Activated T-cell treated with anti-CD3 and anti-CD28 coated beads for 1 hour (primary cell): ENCODE data around the gene MCM3.

Experiments used
- DNase-seq: peaks from one replicate; pipeline ENCODE4 v3.0.0-alpha.2; 2020; ENCODE audit warnings: low read depth

Gene MCM3

DNA sequence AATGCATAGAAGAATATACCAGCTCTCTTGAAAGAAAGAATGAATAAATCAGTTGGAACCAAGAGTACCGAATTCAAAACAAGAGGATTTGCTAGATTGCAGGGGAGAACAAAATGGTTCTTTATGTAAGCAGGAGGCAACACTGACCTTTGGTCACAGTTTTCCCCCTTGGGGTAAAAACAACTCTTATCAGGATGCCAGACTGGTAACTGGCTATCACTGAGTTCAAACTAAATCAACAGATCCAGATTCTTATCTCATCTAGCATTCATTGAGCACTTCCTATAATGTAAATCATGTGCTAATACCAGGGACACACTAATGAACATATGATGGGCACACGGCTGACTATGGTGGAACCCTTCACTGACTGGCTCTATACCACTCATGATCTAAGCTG lies 35.5 kb downstream of the MCM3 start:
- no peak for DNase-seq

- DNase-seq = no peak
These were observed 39.1 kb downstream of the MCM3 start for GRCh38 chr6:52245425-52245824.

DNA sequence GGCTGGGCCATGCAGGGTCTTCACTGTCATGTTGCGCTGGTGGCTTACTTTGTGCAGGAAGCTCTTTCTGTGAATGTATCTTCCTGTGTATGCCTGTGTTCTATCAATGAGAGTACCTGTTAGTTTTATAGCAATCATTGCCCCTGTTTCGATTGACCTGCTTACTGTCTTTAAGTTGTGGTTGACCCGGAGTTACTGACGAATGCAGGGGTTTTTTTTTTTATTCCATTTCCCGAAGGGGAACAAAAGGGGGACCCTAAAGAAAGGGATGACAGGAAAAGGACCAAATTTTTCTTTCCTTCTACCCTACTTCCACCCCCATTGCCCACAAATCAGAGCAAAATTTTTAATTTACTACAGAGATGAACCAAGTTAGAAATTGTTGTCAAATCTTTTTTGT lies 40.1 kb downstream of the MCM3 start, which contains the start of gene IL17F:
IL17F (minus strand) TSS at position 101 of the 400 bp plus-strand sequence; CDS start at position 30, 71 bp downstream.
- DNase-seq = no peak

GRCh38 chr6:52243282-52243893 lies 41.2 kb downstream of the MCM3 start:
- no peak for DNase-seq

GRCh38 chr6:52241819-52242218 lies 42.7 kb downstream of the MCM3 start:
- no peak for DNase-seq

DNA sequence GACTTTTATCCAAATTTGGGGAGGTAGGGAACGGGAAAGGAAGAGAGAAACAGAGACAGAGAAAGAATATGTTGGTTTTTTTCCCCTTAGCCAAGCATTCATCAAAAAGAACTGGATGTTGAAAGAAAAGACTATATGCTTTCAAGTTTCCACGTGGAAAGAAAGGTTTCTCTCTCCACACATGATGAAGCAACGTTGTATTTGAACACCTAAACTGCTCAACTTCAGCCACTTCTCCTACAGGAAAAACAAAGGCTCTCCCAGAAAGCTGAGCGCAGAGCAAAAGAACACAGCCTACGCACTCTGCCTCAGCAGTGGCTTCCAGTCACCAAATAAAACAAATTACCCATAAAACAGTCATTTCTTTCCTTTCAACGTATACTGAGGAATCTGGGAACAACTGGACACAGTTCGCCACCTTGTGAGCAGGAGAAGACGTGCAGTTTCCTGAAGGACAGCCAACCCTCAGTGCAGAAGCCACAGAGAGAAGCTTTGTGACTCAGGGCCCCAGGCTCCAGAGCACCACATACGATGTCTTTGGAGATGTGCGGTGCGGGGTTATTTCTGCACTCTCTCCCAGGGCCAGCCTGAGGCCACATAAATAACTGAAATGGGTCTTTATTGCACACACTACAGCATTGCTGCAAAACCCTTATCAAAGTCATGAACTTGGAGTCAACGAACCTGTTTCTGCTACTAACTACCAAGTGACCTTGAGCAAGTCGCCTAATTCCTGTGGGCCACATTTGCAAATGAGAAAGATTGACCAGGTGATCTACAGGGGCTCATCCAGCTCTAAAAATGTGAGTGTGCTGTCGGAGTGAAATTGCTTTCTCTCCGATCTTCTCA lies 50.3 kb downstream of the MCM3 start:
- no peak for DNase-seq

DNA sequence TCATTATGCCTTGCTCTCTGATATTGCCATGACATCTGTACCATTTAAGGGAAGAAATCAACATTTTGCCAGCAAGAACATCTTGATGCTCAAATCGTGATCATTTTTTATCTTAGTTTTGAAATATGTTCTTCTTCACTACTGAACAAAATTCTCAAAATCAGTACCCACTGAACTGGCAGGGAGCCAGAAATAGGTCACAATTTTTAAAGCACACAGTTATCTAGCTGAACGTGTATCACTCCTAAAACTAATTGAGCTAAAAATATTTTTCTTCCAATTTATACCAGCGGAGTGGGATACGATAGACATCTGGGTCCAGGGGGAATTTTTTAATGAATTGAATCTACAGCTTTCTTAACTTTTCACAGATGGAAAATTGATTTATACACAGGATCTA lies 51.5 kb downstream of the MCM3 start:
- DNase-seq = no peak

DNA sequence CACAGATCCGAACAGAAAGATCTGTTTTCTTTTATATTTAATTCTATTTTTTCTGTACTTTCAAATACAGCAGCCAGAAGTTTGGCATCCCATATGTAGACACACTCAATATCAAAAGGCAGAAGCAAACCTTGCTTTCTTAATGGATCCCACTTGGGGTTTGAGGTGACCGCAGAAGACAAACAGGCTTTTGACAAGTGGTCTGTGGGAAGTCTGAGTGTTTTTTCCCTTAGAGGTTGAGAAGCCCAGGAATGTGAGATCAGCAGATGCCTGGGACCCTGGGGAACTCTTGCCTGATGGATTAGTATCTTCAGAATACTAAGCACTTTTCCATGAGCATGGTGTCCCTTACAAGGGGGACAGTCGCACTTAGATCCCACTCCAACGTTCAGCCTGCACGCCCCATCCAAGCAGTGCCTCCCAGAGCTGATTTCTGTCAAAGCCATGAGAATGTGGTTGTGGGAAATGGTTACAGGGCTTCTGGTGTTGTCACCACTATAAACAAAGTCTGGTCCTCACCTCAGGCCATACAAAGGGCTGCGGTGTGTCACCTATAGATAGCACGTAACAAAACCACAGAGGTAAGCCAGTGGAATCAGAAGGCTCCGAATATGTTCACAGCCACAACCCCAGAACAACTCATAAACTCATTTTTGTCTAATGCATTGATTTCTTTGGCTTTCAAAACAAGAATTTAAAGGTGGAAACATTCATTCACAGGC lies 53.0 kb downstream of the MCM3 start:
- no peak for DNase-seq

DNA sequence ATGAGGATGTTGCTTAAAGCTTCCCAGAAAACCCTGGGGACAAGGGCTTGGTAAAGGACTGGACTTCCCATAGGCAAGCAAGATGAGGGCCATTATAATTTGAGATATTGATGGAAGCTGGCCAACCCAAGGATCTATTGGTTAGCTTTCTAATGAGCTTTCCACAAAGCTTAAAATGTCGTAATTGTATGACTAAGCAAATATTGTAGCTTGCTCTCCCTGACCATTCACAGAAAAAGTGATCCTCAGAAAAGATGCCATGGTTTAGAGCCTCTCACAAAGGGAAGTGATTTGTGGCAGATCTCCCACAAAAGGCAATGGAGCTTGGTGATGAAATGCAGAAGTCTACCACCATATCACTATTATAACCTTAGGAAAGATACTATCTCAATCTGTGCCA lies 53.9 kb downstream of the MCM3 start:
- DNase-seq = no peak

DNA sequence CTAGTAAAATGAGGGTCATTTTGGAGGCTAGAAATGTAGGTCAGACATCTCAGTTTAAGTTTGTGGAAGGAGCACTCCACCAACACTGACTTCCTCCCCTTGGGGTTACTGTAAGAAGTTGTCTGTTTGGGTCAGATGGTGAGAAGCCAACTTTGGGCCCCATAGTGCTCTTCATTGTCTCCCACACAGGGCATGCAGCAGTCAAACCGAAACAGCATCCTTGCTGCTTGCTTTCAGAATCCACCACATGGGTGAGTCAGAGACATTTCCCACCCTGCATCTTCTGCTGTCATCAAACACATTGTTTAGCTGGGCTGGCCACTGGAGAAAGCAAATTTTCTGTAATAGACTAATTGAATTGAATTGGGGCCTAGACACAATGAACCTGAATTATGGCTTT lies 57.0 kb downstream of the MCM3 start:
- DNase-seq = no peak

DNA sequence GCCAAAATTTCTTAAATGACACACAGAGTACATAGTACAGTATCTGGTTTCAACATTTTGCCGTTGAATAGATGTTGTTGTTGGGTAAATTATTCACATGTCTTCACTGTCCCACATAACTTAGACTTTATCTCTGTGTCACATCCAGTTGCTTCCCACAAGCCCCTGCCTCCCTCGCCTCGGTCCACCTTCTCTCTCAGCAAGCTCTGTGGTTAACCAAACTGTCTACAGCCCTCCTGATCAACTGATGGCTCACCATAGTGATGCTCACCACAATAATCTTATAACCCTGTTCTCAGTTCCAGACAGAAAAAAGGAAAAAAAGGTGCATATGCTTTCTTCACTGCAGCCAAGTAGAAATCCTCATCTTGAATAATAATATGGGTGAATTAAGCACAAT lies 63.2 kb downstream of the MCM3 start:
- DNase-seq = no peak

- no peak for DNase-seq
These were observed 66.8 kb downstream of the MCM3 start for GRCh38 chr6:52217761-52218160.

GRCh38 chr6:52216932-52217575 lies 67.5 kb downstream of the MCM3 start:
- DNase-seq = no peak

DNA sequence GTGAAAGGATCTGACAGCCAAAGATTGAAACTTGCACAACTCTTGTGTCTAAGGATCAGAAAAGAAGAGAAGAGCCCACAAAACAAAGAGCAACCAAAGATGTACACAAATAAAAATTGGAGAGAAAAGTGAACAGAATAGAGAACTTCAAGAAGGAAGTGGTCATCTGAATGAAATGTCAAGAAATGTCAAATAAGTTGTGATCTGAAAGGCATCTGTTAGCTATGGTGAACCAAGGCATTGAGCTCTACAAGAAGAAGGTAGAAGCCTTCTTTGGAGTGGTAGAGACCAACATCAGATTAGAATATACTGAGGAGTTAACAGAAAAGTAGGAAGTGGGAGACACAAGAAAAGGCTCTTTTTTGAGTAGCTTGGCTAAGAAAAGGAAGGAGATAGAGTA lies 68.8 kb downstream of the MCM3 start:
- no peak for DNase-seq
